ENCODE data around the gene ZNF286A. TPM values are rescaled to one million over a fixed set of nuclear protein-coding genes. Genes with fewer than 3 reads are reported as not detected.
"Not testable (repeated sequence)": the region's sequence is repeated elsewhere in the genome, so short reads cannot be mapped to it uniquely, and the experiment has no call there.

ZNF286A gene
- total and polyA plus RNA-seq, 8 donors: 3.0 to 11.1 (median 5.1) TPM

- no peaks in the 10 kb centered on the region for H3K9me3 ChIP-seq
- 80 to 86% methylated on average over 10 of the region's 10 CpGs for WGBS, 2 donors
- no peaks in the 10 kb centered on the region for H3K27me3 ChIP-seq
- DNase-seq (no peak), FAIRE-seq (no peak), ATAC-seq (no peak)
- no peaks in the 10 kb centered on the region for H3K4me1 ChIP-seq
- TF ChIP-seq CTCF (IDR thresholded peaks at IDR 0.05): no peak
- no peak overlapping the region for H3K27ac ChIP-seq
- intact Hi-C loops (cut with DNase I): no loop called here
- H3K36me3 ChIP-seq: no peaks in the 10 kb centered on the region
- H3K4me3 ChIP-seq: no peak overlapping the region
These were observed 38.5 kb downstream of the ZNF286A start for GRCh38 chr17:15738066-15738465.

- 72 to 79% methylated on average over 9 to 10 of the region's 11 CpGs for WGBS, 2 donors
- not testable (repeated sequence) for H3K27me3 ChIP-seq
These were observed 39.7 kb downstream of the ZNF286A start for GRCh38 chr17:15739259-15739658.

GRCh38 chr17:15740041-15740440 is 40.5 kb downstream of the ZNF286A start:
- H3K36me3 ChIP-seq; DNase-seq; H3K9me3 ChIP-seq; H3K27ac ChIP-seq; H3K4me1 ChIP-seq; H3K27me3 ChIP-seq; intact Hi-C loops (cut with DNase I); FAIRE-seq; ATAC-seq; H3K4me3 ChIP-seq: not testable (repeated sequence)
- WGBS, 2 donors: 39 to 43% methylated on average over 8 of the region's 8 CpGs

More at GRCh38 chr17:15739259-15739658, 39.7 kb downstream of the ZNF286A start:
- H3K4me3 ChIP-seq; H3K9me3 ChIP-seq; FAIRE-seq; H3K27ac ChIP-seq; H3K4me1 ChIP-seq; DNase-seq; ATAC-seq; H3K36me3 ChIP-seq; intact Hi-C loops (cut with DNase I): not testable (repeated sequence)

GRCh38 chr17:15740570-15741120 is 41.1 kb downstream of the ZNF286A start:
- H3K4me3 ChIP-seq: no peak overlapping the region
- no peak overlapping the region for H3K27ac ChIP-seq
- no peak for TF ChIP-seq CTCF (IDR thresholded peaks at IDR 0.05)
- H3K4me1 ChIP-seq: no peaks in the 10 kb centered on the region
- DNase-seq (peak in 1 of 6 donors; percentile 38), FAIRE-seq (no peak), ATAC-seq (no peak)
- 83 to 88% methylated on average over 7 of the region's 7 CpGs for WGBS, 2 donors
- intact Hi-C loops (cut with DNase I): no loop called here
- H3K36me3 ChIP-seq: no peaks in the 10 kb centered on the region
- no peaks in the 10 kb centered on the region for H3K27me3 ChIP-seq
- H3K9me3 ChIP-seq: no peaks in the 10 kb centered on the region

DNA sequence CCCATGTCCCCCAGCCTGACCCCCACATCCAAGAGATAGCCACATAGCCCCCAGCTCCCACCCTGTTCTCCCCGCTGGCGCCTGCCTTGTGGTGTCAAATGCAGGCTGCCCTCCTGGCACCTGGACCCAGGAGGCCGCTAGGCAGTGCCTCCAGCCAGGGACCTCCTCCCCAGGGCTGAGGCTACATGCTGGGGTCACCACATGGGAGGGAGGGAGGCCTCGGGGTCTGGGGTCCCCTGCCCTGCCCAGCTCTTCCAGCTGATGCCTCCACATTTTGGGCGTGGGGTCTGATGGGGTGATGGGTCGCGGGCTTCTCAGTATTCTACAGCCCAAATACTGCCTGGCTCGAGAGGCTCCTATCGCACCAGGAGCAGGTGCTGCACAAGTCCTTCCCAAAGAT is 42.1 kb downstream of the ZNF286A start:
- FAIRE-seq (no peak), ATAC-seq (no peak), DNase-seq (peak in 1 of 6 donors; percentile 41)
- H3K27me3 ChIP-seq: no peaks in the 10 kb centered on the region
- no peak for TF ChIP-seq CTCF (IDR thresholded peaks at IDR 0.05)
- H3K36me3 ChIP-seq: no peaks in the 10 kb centered on the region
- no peaks in the 10 kb centered on the region for H3K4me1 ChIP-seq
- H3K27ac ChIP-seq: no peak overlapping the region
- H3K9me3 ChIP-seq: no peaks in the 10 kb centered on the region
- H3K4me3 ChIP-seq: no peak overlapping the region
- 88% methylated on average over 9 of the region's 9 CpGs for WGBS, 2 donors
- intact Hi-C loops (cut with DNase I): no loop called here

DNA sequence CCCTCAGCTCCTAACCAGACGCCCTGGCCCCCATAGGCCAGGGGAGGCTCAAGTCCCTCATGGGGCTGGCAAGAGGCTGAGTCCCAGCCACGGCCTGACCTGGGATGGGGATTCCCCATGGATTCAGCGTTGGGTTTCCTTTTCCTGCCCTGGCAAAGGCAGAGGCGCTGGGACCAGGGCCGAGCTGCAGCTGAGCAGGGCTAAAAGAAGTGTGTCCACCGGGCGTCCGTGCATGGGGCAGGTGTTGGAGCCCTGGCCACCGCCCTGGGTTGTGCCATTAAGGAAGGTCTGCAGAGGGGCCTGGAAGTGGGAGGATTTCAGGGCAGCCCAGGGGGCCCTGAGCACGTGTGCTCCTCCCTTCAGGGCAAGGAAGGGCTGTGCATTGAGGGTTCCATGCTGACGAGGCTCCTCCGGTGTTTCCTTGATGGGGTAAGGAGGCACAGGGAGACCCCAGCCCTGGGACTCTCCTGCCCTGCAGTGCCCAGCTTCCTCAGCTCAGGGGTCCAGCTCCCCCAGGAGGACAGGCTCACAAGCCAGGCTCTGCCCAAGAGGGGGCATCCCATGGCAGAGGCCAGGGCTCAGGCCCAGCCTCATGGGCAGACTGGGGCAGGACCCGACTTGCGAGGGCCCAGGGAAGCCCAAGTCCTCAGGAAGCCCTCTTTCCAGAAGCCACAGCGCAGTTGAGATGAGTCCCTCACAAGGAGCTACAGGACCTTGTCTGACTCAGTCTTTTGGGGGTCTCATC is 42.7 kb downstream of the ZNF286A start:
- DNase-seq: peak in 2 of 6 donors; percentile 17 to 59
- intact Hi-C loops (cut with DNase I): no loop called here
- H3K9me3 ChIP-seq: no peaks in the 10 kb centered on the region
- H3K27me3 ChIP-seq: no peaks in the 10 kb centered on the region
- no peak for FAIRE-seq
- no peak overlapping the region for H3K27ac ChIP-seq
- no peak for TF ChIP-seq CTCF (IDR thresholded peaks at IDR 0.05)
- H3K4me3 ChIP-seq: no peak overlapping the region
- no peaks in the 10 kb centered on the region for H3K36me3 ChIP-seq
- no peak for ATAC-seq
- WGBS, 2 donors: 81 to 88% methylated on average over 14 to 15 of the region's 15 CpGs
- H3K4me1 ChIP-seq: no peaks in the 10 kb centered on the region
